HG02943 (cell line): ENCODE measurements around the gene METTL23.

Experiments used
- ATAC-seq: cut with Tn5 transposase; IDR thresholded peaks from one replicate; pipeline ENCODE4 v1.9.1; 2021; ENCODE audit warnings: mild to moderate bottlenecking, low read depth, moderate library complexity; ENCODE audit not compliant: unreplicated experiment

The METTL23 gene

GRCh38 chr17:76726776-76727718 is at the start of gene METTL23:
METTL23 (plus strand) TSS chr17:76726839; CDS start chr17:76729711, 2,872 bp downstream.
- peak; percentile 40 for ATAC-seq

- ATAC-seq, result no peak
Observed at GRCh38 chr17:76677406-76677805, 49.2 kb upstream of the METTL23 start.

- no peak for ATAC-seq
Observed at GRCh38 chr17:76678330-76678729, 48.3 kb upstream of the METTL23 start.

- ATAC-seq, result no peak
Observed at GRCh38 chr17:76679239-76679638, 47.4 kb upstream of the METTL23 start.

GRCh38 chr17:76681222-76682137 is 45.2 kb upstream of the METTL23 start:
- no peak for ATAC-seq

- no peak for ATAC-seq
Observed at GRCh38 chr17:76682296-76682695, 44.3 kb upstream of the METTL23 start.

GRCh38 chr17:76683011-76683755 is 43.5 kb upstream of the METTL23 start:
- no peak for ATAC-seq

- ATAC-seq, result no peak
Observed at GRCh38 chr17:76683921-76684745, 42.5 kb upstream of the METTL23 start.

GRCh38 chr17:76684756-76685155 is 41.9 kb upstream of the METTL23 start:
- ATAC-seq, result no peak

GRCh38 chr17:76685366-76685765 is 41.3 kb upstream of the METTL23 start:
- no peak for ATAC-seq

- ATAC-seq, result no peak
Observed at GRCh38 chr17:76685846-76686245, 40.8 kb upstream of the METTL23 start.

GRCh38 chr17:76686538-76687297 is 39.9 kb upstream of the METTL23 start:
- ATAC-seq, result no peak

- no peak for ATAC-seq
Observed at GRCh38 chr17:76687298-76688164, 39.1 kb upstream of the METTL23 start.

- ATAC-seq, result no peak
Observed at GRCh38 chr17:76688165-76688622, 38.4 kb upstream of the METTL23 start.

GRCh38 chr17:76689859-76690258 is 36.8 kb upstream of the METTL23 start:
- ATAC-seq, result no peak

- no peak for ATAC-seq
Observed at GRCh38 chr17:76690596-76691280, 35.9 kb upstream of the METTL23 start.
